Right lobe of liver (tissue), 4 donors: ENCODE results near the gene AOAH.

Experiments
- POLR2A ChIP-seq: fragments of 450-650 bp; IDR thresholded peaks from one replicate; pipeline ENCODE4 v1.6.1; 2017; ENCODE audit warnings: antibody characterized with exemption, mild to moderate bottlenecking
- TF ChIP-seq, protein P1 (sequence below), 4 donors: fragments of 200-600 bp in 3 of 4; fragments of 450-650 bp in 1 of 4; IDR thresholded peaks; one replicate each; pipeline versions ENCODE4 v1.5.1 to v1.8.0; 2016 to 2022; ENCODE audit warnings: antibody characterized with exemption in 4 of 4, mild to moderate bottlenecking in 2 of 4
- donor health status: DM: no; HTN: no; CAD: no.
- donor health status: DM: no; HTN: no; CAD: no.
- donor health status: DM: no; HTN: yes; CAD: no.

DNA sequence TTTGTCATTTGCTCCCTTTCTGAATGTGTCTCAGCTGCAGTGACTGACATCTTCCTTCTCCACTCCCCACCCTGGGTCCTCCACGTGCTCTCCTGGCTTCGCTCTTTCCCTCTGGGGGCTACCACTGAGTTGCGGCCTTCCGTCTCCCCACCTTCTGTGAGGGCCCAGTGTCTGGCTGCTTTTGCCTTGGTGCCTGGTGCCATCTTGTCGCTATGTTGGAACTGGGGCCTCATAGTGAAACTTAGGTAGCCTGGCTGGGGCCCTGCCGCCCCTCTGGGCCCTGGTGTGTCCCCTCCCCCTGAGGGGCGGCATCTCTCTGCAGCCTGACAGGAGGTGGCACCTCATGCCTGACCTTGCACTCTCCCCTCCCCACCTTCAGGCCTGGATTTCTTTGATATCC is 190.6 kb downstream of the AOAH start:
- no peak for TF ChIP-seq POLR2A
- TF ChIP-seq, protein P1, sequence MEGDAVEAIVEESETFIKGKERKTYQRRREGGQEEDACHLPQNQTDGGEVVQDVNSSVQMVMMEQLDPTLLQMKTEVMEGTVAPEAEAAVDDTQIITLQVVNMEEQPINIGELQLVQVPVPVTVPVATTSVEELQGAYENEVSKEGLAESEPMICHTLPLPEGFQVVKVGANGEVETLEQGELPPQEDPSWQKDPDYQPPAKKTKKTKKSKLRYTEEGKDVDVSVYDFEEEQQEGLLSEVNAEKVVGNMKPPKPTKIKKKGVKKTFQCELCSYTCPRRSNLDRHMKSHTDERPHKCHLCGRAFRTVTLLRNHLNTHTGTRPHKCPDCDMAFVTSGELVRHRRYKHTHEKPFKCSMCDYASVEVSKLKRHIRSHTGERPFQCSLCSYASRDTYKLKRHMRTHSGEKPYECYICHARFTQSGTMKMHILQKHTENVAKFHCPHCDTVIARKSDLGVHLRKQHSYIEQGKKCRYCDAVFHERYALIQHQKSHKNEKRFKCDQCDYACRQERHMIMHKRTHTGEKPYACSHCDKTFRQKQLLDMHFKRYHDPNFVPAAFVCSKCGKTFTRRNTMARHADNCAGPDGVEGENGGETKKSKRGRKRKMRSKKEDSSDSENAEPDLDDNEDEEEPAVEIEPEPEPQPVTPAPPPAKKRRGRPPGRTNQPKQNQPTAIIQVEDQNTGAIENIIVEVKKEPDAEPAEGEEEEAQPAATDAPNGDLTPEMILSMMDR (IDR thresholded peaks at IDR 0.05): no peak
